SU-DHL-6 (cell line): Measurements from ENCODE around the gene CASP8.
"Not testable (repeated sequence)": the region's sequence is repeated elsewhere in the genome, so short reads cannot be mapped to it uniquely, and the experiment has no call there.

Experiments
- H2AFZ ChIP-seq: fragments of 200-600 bp; sonication (generic); 2 replicates; pipeline ENCODE4 v1.6.1; 2014; ENCODE audit warnings: low read depth, mild to moderate bottlenecking, moderate library complexity, mixed read lengths, antibody characterized with exemption, low read length; ENCODE audit not compliant: severe bottlenecking
- H3F3A ChIP-seq: fragments of 200-600 bp; shearing (Covaris generic); 2 replicates; pipeline ENCODE4 v1.6.0; 2016; ENCODE audit warnings: antibody characterized with exemption, mild to moderate bottlenecking; ENCODE audit not compliant: insufficient read depth
- H3K27ac ChIP-seq: fragments of 200-600 bp; sonication (generic); 2 replicates; pipeline ENCODE4 v1.5.1; 2016; ENCODE audit warnings: low read depth, mild to moderate bottlenecking, low read length, moderate library complexity, mixed read lengths
- H3K27me3 ChIP-seq: fragments of 200-600 bp; sonication (generic), shearing (Covaris generic); 2 replicates; pipeline ENCODE4 v1.6.0; 2014; ENCODE audit warnings: mild to moderate bottlenecking, low read length
- H3K36me3 ChIP-seq: fragments of 200-600 bp; sonication (generic); 2 replicates; pipeline ENCODE4 v1.6.1; 2014; ENCODE audit warnings: mild to moderate bottlenecking, low read length, mixed read lengths
- H3K4me2 ChIP-seq: fragments of 300-600, 200-600 bp; shearing (Covaris generic), sonication (generic); 2 replicates; pipeline ENCODE4 v1.6.0; 2014; ENCODE audit warnings: low read length, low read depth, mild to moderate bottlenecking; ENCODE audit not compliant: poor library complexity, severe bottlenecking
- H3K4me3 ChIP-seq: fragments of 200-600 bp; sonication (generic); 2 replicates; pipeline ENCODE4 v1.5.1; 2014; ENCODE audit warnings: antibody characterized with exemption, low read length, mild to moderate bottlenecking, mixed read lengths; ENCODE audit not compliant: insufficient read depth, poor library complexity, severe bottlenecking
- H3K79me2 ChIP-seq: fragments of 200-600 bp; sonication (generic); 2 replicates; pipeline ENCODE4 v1.6.1; 2014; ENCODE audit warnings: mild to moderate bottlenecking, low read length, moderate library complexity; ENCODE audit not compliant: insufficient read depth
- H3K9ac ChIP-seq: fragments of 200-600 bp; sonication (generic); 2 replicates; pipeline ENCODE4 v1.7.0; 2014; ENCODE audit warnings: mild to moderate bottlenecking, low read length
- H3K9me2 ChIP-seq: fragments of 200-600 bp; sonication (generic); replicated peaks from 2 replicates; pipeline ENCODE4 v1.6.1; 2014; ENCODE audit warnings: low read length; ENCODE audit not compliant: insufficient read depth
- H3K9me3 ChIP-seq: fragments of 200-600 bp; sonication (generic); 2 replicates; pipeline ENCODE4 v1.6.1; 2014; ENCODE audit warnings: low read length, mixed read lengths; ENCODE audit not compliant: insufficient read depth
- H4K20me1 ChIP-seq: fragments of 200-600 bp; sonication (generic); 2 replicates; pipeline ENCODE4 v1.6.1; 2014; ENCODE audit warnings: low read depth, mild to moderate bottlenecking, antibody characterized with exemption, low read length, moderate library complexity, mixed read lengths
- CTCF ChIP-seq: fragments of 200-600 bp; sonication (generic); IDR thresholded peaks from one replicate; pipeline ENCODE4 v1.5.1; 2017; ENCODE audit warnings: antibody characterized with exemption, mild to moderate bottlenecking, low read length, moderate library complexity; ENCODE audit not compliant: insufficient read depth, poor library complexity, severe bottlenecking
- EZH2phosphoT487 ChIP-seq: fragments of 200-600 bp; sonication (generic), shearing (Covaris generic); conservative IDR thresholded peaks from 2 replicates; pipeline ENCODE4 v1.6.1; 2018; ENCODE audit warnings: mild to moderate bottlenecking, antibody characterized with exemption, low read length, moderate library complexity, mixed read lengths

Gene CASP8

GRCh38 chr2:201298462-201299052, 38.2 kb downstream of the CASP8 start:
- Histone ChIP-seq H3K9me2 (no peaks in the 10 kb centered on the region), H3K9ac (no peak overlapping the region), H3F3A (no peaks in the 10 kb centered on the region), H4K20me1 (no peaks in the 10 kb centered on the region), H3K36me3 (no peaks in the 10 kb centered on the region), H3K4me3 (no peak overlapping the region), H3K27me3 (no peaks in the 10 kb centered on the region), H3K79me2 (no peaks in the 10 kb centered on the region), H3K27ac (no peak overlapping the region), H3K9me3 (no peaks in the 10 kb centered on the region), H3K4me2 (no peak overlapping the region), H2AFZ (no peak overlapping the region)
- TF ChIP-seq CTCF (no peak), EZH2phosphoT487 (no peak)

- H2AFZ ChIP-seq, H3F3A ChIP-seq, H3K4me2 ChIP-seq, H3K27ac ChIP-seq, H3K4me3 ChIP-seq, H4K20me1 ChIP-seq, H3K27me3 ChIP-seq, H3K36me3 ChIP-seq, H3K9ac ChIP-seq, H3K79me2 ChIP-seq, H3K9me3 ChIP-seq, H3K9me2 ChIP-seq: not testable (repeated sequence)
These were observed 39.6 kb downstream of the CASP8 start for GRCh38 chr2:201299929-201300328.

GRCh38 chr2:201307876-201308275, 47.5 kb downstream of the CASP8 start:
- no peak overlapping the region for H2AFZ ChIP-seq
- no peaks in the 10 kb centered on the region for H3K36me3 ChIP-seq
- H3K9me2 ChIP-seq, result no peaks in the 10 kb centered on the region
- no peaks in the 10 kb centered on the region for H3F3A ChIP-seq
- H3K79me2 ChIP-seq, result no peaks in the 10 kb centered on the region
- H3K27me3 ChIP-seq, result no peaks in the 10 kb centered on the region
- no peak overlapping the region for H3K4me3 ChIP-seq
- TF ChIP-seq CTCF, result no peak
- TF ChIP-seq EZH2phosphoT487, result no peak
- no peak overlapping the region for H3K27ac ChIP-seq
- H3K9ac ChIP-seq, result no peak overlapping the region
- no peaks in the 10 kb centered on the region for H3K9me3 ChIP-seq
- H3K4me2 ChIP-seq, result no peak overlapping the region
- H4K20me1 ChIP-seq, result no peaks in the 10 kb centered on the region

DNA sequence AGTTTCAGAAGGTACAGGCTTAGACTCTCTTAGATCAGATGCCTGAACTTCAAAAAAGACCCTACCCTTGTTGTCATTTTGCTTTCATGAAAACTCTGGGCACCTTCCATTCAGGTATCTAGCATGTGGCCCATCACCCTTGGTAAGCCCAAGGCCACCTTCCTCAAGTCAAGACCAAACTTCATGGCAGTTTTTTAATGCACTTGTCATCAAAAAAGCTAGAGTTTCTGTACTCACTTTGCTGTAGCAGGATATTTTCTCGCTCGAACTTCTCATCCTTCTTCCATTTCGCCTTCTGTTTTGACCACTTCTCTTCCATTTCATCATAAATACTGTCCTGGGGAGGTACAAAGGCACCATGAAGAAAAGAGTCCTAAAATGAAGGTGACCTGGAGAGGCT, 48.6 kb downstream of the CASP8 start:
- Histone ChIP-seq H3K36me3 (no peaks in the 10 kb centered on the region), H3K9me2 (no peaks in the 10 kb centered on the region), H3K79me2 (no peaks in the 10 kb centered on the region), H4K20me1 (no peaks in the 10 kb centered on the region), H3F3A (no peaks in the 10 kb centered on the region), H2AFZ (no peak overlapping the region), H3K27me3 (no peaks in the 10 kb centered on the region), H3K9me3 (no peaks in the 10 kb centered on the region), H3K4me3 (no peak overlapping the region), H3K9ac (no peak overlapping the region), H3K27ac (no peak overlapping the region), H3K4me2 (no peak overlapping the region)
- TF ChIP-seq EZH2phosphoT487 (no peak), CTCF (no peak)
